ENCODE results near the gene GRIK4.

GRCh38 chr11:120577041-120577440, 65.5 kb downstream of the GRIK4 start:
- TF ChIP-seq CTCF (IDR thresholded peaks at IDR 0.05) (no peak), EZH2phosphoT487 (IDR thresholded peaks at IDR 0.05) (no peak), EZH2 (IDR thresholded peaks at IDR 0.05) (no peak)
